Measurements from ENCODE around the gene FARS2.
"Not testable (repeated sequence)": the region's sequence is repeated elsewhere in the genome, so short reads cannot be mapped to it uniquely, and the experiment has no call there.

Gene FARS2

DNA sequence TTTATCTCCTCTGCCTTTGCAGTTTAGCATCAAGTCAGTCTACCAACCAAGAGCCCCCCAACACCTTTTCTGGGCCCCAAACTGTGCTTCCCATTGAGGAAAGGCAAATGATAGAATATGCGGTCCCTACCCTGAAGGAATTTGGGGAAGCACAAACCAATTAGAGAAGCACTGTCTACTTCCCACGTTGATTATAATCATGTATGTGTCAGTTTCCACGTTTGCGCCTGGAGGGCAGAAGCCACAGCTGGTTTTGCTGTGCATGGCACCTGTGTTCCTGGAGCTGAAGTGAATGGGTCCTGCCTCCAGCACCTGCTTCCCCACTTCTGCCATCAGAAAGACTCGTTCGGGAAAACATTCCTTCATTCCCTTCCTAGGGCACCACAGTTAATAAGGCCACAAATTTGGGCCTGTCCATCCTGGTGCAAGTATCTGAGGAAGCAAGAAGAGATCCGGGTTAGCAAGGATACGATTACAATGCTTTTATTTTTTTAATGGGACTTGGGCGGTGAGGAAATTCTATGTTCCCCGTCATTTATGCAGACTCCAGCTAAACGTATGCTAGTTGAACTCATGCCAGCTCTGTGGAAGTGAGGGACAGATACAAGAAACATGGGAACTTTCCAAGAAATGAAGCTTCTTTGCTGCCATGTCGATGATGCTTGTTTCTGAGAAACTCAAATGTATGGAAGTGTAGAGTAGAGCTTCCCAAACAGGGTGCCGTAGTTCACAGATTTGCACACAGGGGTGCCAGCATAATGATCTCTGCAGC, 411.9 kb downstream of the FARS2 start:
- DNase-seq, result no peak

DNA sequence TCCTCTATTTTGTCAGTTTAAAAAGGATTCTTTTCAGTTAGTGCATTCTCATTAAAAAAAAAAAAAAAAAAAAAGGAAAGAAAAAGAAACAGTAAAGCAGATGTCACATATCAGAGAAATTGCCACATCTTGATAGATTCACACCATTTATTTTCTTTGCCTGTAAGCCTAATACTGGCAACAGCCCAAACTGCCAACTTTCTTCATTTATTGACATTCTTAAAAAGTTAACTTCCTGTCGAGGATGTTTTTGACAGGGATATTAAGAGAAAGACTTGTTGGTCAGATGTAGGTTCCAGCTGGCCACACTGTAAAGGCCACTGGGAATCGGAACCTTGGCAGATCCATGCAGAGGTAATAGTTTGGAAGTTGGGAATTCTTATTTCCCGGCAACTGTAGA, 412.8 kb downstream of the FARS2 start:
- DNase-seq, result no peak

DNA sequence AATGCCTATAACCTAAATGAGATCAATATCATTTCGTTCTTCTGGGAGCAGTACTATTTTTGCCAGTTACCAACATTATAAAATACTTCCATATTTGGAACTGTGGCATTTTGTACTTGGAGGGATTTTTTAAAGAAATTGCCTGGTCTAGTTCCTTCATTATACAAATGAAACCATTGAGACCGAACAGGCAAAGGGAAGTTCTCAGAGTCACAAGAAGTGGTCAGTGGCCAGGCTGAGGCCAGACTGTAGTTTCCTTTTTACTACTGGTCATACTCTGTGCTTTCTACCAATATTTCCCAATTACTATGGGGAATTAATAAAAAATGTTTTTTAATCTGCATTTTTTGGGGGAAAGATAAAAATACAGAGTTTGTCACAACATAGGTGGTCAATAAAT, 413.4 kb downstream of the FARS2 start:
- no peak for DNase-seq

DNA sequence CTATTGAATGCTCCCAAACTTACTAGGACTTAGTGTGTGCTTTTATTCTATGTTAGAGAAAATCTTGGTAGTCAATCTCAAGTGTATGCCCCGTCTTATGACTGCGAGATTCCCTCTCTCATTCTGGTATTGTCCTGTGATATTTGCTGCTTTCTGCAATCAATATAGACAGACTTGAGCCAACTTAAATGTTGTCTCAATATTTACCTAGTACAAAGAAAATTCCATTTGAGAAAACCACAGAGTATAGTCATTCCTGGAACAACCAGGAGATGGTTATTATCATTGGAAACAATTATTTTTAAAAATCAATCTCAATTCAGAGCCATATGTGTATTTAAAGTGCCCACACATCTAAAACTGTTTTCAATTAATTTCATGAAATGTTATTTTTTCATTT, 415.4 kb downstream of the FARS2 start:
- DNase-seq, result no peak

DNA sequence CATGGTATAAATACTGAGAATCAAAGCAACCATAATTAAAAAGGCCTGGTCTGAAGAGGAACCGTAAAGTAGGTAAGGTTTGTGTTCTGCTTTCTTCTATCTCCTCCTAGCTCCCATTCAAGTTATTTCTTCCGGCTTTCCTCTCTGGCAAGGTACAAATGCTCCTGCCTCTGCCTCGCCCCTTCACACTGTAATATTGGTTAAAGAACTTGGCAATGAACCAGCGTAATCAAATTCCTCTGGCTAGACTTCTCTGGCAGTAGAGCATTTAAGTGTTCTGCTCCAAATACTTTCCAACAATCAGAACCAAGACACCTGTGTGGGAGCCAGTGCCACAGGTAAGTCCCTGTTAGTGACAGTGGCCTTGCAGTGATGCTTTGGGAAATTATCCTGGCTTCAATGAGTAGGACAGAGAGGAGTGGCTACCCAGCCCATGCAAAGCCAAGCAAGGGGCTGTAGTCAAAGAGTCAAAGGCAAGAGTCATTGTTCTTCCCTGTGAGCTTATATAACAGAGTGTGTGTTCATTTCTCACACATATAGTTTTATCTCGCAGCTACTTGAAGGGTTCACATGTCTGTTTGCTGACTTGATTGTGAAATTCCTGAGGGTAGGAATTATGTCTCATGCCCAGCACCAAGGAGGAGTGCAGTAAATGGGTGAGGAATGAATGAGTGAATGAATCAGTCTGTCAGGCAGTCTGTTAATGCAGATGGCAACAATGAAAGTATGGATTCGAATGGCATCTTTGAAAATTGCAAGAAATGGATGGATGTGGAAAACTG, 416.1 kb downstream of the FARS2 start:
- DNase-seq, result no peak

DNA sequence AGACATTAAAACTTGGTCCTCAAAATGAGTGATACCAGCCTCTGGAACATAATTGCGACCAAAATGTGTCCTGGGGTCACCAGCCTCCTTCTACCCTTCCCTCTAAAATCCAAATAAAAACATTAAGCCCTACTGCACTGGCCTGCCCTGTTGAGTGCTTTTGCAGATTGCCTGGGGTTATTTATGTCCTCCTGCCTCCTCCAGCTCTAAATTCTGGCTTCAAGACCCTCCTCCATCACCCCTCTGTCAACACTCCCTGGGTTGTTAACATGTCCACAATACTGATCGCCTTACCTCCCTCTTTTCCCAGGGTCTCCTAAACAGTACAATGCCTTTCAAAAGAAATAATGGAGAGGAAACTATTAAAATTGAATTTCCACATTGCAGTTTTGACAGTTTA, 418.0 kb downstream of the FARS2 start:
- no peak for DNase-seq

DNA sequence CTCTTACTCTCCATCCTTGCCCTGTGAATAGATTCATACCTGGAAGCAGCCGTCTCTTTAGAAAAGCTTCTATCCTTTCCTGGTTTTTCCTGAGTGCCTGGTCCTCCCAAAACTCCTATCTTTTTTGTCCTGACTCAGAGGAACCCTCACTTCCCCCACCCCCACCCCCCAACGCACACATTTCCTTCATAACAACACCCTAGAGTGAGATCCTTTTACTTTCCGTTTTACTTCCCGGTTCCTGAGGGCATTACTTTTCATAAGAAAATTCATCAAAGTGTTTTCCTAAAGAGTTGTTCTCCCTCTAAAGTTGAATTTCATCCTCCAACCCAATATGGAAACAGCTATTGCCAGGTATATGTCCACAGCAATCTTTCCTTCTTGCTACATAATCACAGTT, 418.4 kb downstream of the FARS2 start:
- no peak for DNase-seq

DNA sequence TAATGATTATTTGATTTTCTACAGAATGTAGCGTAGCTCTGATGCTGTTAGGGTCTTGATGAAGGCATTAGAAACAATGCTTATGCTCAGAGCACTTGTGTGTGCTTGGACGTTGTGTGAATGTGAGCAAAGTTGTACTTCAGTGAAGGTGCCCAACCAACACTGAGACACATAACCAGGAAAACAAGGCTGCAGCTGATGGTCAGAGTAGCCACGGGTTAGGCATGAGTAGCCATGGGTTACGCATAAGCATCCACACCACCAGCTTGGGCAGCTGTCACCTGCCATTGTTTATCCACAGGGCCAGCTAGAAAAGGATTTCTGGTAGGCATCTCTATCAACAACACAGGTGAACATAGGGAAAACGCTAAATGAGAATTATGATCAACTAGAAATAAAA, 418.8 kb downstream of the FARS2 start:
- DNase-seq, result no peak

DNA sequence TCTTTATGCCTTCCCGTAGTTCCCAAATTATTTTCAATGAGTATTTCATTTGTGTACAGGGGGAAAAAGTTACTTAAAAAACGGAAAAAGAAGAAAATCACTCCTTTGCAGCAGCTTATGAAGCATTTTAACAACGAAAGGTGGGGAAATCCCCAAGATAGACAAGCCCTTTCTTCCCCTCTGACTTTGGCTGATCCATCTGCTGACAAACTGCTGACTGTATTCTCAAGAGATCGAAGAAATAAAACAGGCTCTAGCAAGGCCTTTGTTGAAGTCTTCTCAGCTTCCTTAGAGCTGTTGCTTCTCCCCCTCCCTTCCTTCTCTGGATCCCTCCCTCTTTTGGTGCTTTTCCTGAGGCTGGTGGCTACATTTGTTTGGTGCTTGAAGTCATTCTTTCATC, 420.2 kb downstream of the FARS2 start:
- DNase-seq, result no peak

DNA sequence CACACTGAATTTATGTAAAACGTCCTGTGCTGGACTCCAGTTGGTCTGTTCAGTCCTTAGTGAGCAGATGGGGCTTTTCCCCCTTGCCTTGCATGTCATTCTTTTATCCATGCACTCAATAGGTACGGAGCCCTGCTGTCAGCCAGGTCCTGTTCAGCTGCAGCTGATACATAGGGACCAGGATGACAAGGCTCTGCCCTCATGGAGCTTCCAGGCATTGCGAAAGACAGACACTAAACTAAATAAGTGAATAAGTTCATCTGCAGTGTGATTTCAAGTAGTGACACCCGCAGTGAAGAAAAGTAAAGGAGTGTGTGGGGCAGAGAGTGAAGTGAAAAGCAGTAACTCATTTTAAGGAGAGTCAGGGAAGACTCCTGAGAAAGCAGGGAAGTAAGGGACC, 421.2 kb downstream of the FARS2 start:
- DNase-seq, result no peak

DNA sequence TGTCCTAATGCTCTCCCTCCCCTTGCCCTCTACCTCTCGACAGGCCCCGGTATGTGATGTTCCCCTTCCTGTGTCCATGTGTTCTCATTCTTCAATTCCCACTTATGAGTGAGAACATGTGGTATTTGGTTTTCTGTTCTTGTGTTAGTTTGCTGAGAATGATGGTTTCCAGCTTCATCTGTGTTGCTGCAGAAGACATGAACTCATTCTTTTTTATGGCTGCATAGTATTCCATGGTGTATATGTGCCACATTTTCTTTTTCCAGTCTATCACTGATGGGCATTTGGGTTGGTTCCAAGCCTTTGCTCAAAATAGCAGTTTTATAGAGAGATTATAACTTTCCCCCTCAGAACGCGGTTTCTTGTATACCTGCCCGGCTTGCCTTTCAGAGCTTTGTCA, 422.4 kb downstream of the FARS2 start:
- not testable (repeated sequence) for DNase-seq

DNA sequence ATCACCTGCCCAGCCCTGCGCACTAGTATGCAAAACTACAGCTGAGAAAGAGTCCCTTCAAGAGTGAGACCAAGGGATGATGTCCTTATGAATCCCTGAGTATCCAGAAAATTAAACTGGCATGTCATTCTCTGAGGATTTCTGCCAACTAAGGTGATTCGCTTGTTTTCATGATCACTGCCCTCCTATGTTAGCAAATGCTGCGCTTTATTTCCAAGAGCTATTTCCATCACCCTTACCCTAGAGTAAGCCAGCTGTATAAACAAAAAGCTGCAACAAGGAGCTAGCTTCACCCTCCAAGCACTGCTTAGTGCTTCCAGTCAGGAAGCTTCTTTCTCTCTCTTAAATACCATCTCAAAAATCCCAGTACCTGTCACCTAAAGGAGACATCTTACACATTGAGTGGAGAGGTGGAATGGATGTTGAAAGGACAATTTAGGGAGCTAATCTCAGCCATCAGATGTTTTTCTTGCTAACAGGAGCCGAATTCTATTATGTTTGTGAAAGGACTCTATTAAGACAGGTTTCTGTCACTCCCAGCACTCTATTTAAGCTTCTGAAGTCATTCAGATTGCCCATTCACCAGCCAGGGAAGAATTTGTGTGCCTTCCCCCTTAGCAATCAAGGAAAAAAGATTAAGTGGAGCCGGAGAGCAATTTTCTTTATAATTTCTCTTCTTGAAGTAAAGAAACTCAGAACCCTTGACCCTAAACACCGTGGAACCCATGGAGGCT, 423.2 kb downstream of the FARS2 start:
- no peak for DNase-seq

DNA sequence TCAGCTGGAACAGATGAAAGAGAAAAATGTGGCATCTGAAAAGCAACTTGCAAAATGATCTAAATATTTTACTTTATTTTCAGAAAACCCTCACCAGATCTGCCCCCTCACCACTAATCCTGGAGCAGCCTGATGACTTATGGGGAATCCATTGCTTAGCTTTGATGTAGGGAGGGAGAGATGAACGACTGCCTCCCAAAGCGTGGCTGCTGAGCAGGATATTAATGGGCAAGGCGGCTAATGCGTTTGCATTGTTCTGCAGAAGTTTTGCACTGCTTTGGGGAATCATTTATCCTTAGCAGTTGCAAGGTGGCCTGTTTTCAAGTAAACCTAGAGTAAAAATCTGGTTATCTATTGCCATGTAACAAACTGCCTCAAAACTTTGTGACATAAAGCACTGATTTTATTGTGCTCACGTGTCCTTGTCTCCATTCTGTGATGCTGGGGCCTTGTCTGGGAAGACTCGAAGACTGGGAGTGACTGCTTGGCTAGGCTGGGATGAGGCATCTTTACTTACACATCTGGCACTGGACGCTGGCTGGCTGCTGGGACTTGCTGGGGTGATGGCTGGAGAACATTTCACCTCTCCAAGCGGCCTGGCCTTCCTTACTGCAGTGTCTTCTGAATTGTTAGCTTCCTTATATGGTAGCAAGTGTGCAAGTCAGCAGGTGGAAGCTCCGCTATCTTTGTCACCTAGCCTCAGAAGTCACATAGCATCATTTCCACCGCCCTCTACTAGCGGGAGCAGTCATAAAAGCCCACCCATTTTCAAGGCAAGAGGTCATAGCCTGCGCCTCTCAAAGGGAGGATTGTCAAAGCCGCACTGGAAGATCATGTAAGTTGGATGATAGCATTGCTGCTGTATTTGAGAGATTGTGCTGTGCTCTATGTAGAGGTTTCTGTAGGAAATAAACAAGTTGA, 432.2 kb downstream of the FARS2 start:
- DNase-seq, result no peak

DNA sequence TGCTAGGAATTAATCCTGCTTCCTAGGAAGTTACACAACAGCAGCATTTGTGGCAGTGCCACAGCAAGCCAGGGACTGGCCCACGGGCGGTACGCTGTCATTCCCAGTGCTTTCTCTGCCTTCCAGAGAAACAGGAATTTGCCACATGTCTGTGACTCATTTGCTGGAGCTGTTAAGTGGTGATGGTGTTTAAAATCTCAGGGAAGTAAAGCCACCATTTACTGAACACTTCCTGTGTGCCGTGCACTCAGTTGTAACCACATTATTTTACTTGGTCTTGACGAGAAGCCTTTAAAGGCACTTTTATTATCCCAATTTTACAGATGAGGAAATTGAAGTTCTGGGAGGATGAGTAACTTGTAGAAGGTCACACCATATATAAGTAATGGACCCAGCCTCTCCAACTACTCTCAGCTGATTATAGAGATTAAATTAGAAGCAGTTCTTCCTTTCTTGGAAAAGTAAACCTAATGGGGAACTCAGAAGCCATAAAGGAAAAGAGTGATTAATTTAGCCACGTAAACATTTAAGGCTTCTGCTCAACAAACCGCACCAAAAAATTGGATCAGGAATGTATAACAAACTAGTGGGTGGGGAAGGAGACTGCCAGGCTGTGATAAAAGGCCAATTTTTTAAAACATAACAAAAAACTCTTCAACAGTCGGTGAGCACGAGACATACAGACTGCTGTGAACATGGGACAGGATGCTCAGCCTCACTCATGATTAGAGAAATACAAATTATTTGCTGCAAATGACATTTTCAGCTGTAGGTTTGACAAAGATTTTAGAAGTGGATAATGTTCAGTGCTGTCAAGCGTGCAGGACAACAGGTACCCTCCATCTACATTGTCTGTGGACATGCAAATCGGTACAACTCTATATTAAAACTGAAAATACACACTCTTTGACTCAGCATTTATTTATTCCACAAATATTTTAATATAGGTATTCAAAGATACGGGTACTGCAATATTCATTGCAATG, 434.2 kb downstream of the FARS2 start:
- DNase-seq, result no peak

DNA sequence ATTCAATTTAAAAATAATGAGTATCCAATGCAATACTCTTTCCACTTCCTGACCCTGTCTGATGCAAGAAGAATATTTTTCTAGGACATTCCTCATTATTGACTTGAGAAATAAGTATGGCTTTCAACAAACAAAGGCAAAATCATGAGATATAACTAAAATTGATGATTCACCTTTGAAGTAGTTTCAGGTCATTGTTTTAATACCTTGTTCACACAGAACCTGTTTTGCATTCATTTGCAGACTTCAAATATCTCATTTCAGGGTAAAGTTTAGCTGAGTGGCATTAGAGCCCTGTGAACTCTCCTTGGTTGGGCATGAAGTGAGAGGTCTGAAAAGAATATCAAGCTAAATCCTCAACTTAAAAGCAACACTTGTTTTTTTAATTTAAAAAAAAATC, 436.2 kb downstream of the FARS2 start:
- DNase-seq, result no peak

DNA sequence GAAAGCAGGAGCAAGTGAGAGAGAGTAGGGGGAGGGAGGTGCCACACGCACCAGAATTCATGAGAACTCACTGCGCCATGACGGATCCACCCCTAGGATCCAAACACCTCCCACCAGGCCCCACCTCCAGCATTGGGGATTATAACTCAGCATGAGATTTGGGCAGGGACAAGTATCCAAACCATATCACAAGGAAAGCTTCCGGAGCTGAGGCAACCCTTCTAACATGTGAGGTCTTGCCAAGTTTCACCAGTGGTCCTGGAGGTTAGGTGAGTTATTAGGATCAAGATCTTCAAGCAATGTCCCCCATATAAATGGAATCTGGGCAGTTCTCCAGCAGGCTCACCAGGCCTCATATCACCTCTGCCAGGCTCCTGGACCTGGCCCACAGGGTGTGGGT, 437.0 kb downstream of the FARS2 start:
- no peak for DNase-seq

DNA sequence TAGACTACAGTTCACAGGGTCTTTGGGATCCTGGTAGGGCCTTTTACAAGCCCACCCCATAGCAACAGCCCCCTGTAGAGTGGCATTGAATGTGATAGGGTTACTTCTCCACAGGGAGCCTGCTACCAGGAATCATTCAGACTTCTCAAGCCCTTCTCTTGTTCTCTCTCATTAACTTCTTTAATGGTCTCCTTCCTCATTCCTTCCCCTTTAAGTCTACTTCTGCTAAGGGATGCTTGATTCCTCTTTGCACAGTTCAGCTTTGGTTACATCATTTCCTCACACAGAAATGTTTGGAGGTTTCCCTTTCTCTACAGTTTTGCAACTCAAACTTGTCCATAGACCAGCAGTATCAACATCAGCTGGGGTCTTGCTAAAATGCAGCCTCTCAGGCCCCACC, 437.8 kb downstream of the FARS2 start:
- not testable (repeated sequence) for DNase-seq

DNA sequence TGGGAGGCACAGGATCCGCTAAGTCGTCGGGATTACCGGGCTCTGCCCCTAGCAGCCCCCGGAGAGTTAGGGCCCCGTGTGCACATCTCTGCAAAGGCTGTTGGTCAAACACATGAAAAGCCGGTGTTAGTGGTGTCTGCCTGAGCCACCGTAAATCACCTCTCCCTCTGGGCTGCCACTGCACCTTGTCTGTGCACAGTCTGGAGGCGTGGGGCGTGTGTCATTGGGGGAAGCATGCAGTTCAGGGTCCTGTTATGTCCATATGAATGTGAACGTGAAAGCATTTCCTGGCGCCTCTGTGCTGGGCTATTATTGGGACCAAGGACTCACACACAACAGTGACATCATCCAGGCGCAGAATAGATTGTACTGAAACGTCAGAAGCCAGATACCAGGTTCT, 439.9 kb downstream of the FARS2 start:
- DNase-seq, result no peak

DNA sequence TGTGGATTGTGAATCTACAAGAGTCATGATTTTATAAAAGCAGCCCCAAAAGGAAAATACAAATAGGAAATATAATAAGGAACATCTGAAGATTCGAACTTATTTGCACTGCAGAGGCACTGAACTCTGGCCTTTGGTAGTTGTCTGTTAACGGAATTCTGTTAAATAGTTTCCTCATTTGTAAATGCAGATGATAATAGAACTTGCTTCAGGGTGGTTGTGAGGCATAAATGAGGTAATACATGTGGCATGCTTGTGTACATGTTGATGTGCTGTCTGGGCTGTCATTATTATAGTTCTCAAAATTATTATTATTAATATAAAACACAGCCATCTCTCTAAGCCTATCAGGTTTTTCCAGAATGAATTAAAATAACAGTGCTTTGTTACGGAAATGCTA, 443.4 kb downstream of the FARS2 start:
- DNase-seq, result no peak

DNA sequence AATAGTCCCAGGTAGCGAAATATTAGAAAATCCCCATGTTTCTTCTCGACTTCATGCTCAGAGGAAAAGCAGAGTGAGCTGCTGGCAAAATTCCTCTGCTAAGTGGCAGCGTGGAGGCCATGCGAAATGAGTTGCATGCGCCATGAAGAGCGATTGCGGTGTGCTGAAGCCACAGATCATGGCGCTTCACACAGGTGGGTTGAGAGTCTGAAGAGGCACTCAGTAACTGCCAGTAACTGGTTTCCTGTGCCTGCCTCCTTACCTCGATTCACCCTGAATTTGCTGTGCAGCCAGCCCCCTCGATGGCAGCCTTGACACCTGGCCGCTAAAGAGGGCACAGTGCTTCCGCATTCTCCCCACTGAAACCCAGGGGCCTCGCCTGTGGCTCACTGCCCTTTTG, 443.9 kb downstream of the FARS2 start:
- no peak for DNase-seq

Data from CD4-positive, alpha-beta T cell treated with Interleukin-4 for 4 hours (primary cell).